Uterus (tissue), 2 donors: Measurements from ENCODE around the gene OR51A4.

Experiments
- POLR2A ChIP-seq, 2 donors: fragments of 450-650 bp; IDR thresholded peaks; one replicate each; pipeline ENCODE4 v1.6.1; 2016; ENCODE audit warnings: antibody characterized with exemption in 2 of 2, mild to moderate bottlenecking in 1 of 2, moderate library complexity in 1 of 2
- TF ChIP-seq, protein P1 (sequence below), 4 experiments: fragments of 200-600 bp in 2 of 4; fragments of 450-650 bp in 2 of 4; sonication (generic) in 2 of 4; IDR thresholded peaks; one replicate each; pipeline ENCODE4 v1.5.1; 2016 to 2019; ENCODE audit warnings: antibody characterized with exemption in 4 of 4, mild to moderate bottlenecking in 2 of 4, moderate library complexity in 1 of 4

DNA sequence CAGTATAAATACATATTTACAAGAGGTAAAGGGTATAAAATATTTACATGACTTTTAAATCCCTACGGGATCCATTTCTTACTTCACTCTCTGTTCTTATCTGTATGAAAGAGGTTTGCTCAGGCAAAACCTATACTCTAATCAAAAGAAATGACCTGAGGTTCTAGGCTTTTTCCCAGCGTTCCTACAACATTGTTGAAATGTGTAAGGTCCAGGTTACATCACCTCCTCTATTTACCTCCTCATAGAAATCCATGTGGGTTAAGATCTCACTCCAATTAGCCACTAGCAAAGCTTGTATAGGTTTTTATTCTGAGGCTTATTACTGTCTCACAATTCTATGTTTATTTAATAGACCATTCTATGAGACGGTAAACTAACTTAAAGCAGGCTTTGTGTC, 35.3 kb upstream of the OR51A4 start:
- TF ChIP-seq, protein P1, sequence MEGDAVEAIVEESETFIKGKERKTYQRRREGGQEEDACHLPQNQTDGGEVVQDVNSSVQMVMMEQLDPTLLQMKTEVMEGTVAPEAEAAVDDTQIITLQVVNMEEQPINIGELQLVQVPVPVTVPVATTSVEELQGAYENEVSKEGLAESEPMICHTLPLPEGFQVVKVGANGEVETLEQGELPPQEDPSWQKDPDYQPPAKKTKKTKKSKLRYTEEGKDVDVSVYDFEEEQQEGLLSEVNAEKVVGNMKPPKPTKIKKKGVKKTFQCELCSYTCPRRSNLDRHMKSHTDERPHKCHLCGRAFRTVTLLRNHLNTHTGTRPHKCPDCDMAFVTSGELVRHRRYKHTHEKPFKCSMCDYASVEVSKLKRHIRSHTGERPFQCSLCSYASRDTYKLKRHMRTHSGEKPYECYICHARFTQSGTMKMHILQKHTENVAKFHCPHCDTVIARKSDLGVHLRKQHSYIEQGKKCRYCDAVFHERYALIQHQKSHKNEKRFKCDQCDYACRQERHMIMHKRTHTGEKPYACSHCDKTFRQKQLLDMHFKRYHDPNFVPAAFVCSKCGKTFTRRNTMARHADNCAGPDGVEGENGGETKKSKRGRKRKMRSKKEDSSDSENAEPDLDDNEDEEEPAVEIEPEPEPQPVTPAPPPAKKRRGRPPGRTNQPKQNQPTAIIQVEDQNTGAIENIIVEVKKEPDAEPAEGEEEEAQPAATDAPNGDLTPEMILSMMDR (IDR thresholded peaks at IDR 0.05), result no peak
- TF ChIP-seq POLR2A (IDR thresholded peaks at IDR 0.05), result no peak
